Lower leg skin (tissue), 4 donors: Measurements from ENCODE around the gene RBM46. TPM values are rescaled to one million over a fixed set of nuclear protein-coding genes. Genes with fewer than 3 reads are reported as not detected.

Source experiments
- DNase-seq, 2 donors: peaks; one replicate each; pipeline ENCODE4 v3.0.0-alpha.2; 2019; ENCODE audit warnings: low spot score in 2 of 2
- H3K4me3 ChIP-seq: fragments of 200-600 bp; sonication (generic); 2 replicates; pipeline ENCODE4 v1.5.1; 2017; ENCODE audit warnings: mild to moderate bottlenecking, low read depth; ENCODE audit not compliant: poor library complexity, severe bottlenecking
- POLR2A ChIP-seq, 2 donors: fragments of 450-650 bp; IDR thresholded peaks; one replicate each; pipeline ENCODE4 v1.6.1; 2016 to 2017; ENCODE audit warnings: antibody characterized with exemption in 2 of 2, mild to moderate bottlenecking in 1 of 2, moderate library complexity in 1 of 2
- WGBS, 2 donors: methylation state at CpG; one replicate each; pipeline ENCODE4 v1.1.5; 2018; 5-methylcytosine and 5-hydroxymethylcytosine counted together
- intact Hi-C: fragments of 100-400 bp; cut with DNase I; formaldehyde crosslinking; loops from one replicate; pipeline ENCODE4 v1.15.0; 2023; ENCODE audit warnings: low total_unique reads
- total RNA-seq, 4 donors: library from RNA; depleted of rRNA; stranded (reverse); fragments of >200 nt; gene quantifications; one replicate each; pipeline ENCODE4 v1.1.0, GENCODE V29; 2016
- TF ChIP-seq, protein P1 (sequence below), 3 donors: fragments of 450-650 bp; IDR thresholded peaks; one replicate each; pipeline ENCODE4 v1.5.1; 2016; ENCODE audit warnings: antibody characterized with exemption in 3 of 3, mild to moderate bottlenecking in 3 of 3, moderate library complexity in 2 of 3

Gene RBM46
- total RNA-seq, 4 donors from 2014 or later = not detected

DNA sequence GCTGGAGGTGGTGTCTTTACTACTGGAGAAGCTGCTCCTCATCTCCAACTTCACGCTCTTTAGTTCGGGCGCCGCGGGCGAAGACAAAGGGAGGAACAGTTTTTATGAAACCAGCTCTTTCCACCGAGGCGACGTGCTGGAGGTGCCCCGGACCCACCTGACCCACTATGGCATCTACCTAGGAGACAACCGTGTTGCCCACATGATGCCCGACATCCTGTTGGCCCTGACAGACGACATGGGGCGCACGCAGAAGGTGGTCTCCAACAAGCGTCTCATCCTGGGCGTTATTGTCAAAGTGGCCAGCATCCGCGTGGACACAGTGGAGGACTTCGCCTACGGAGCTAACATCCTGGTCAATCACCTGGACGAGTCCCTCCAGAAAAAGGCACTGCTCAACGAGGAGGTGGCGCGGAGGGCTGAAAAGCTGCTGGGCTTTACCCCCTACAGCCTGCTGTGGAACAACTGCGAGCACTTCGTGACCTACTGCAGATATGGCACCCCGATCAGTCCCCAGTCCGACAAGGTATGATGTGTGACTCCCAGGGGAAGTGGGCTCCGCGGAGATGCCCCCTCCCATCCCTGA, 36.6 kb upstream of the RBM46 start:
- intact Hi-C loops = no loop called here
- DNase-seq = no peak
- no peak overlapping the region for H3K4me3 ChIP-seq

DNA sequence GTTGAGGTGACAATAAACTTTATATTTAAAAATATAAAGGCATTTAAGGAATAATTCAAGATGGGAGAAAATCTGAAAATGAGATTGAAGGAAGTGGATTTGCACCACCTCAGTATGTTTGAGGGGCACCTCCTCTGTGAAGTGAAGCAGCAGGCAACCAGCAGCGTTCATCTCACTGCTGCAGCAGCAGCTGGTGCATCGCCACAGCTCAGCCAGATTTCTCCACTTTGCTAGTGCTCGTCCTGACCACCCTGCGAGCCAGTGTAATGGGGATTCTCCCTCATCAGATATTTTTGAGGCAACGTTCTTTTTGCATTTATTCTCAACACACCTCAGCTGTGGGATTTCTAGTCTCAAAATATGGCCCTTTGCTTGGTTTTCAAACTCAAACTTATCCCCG, 23.4 kb upstream of the RBM46 start:
- TF ChIP-seq, protein P1, sequence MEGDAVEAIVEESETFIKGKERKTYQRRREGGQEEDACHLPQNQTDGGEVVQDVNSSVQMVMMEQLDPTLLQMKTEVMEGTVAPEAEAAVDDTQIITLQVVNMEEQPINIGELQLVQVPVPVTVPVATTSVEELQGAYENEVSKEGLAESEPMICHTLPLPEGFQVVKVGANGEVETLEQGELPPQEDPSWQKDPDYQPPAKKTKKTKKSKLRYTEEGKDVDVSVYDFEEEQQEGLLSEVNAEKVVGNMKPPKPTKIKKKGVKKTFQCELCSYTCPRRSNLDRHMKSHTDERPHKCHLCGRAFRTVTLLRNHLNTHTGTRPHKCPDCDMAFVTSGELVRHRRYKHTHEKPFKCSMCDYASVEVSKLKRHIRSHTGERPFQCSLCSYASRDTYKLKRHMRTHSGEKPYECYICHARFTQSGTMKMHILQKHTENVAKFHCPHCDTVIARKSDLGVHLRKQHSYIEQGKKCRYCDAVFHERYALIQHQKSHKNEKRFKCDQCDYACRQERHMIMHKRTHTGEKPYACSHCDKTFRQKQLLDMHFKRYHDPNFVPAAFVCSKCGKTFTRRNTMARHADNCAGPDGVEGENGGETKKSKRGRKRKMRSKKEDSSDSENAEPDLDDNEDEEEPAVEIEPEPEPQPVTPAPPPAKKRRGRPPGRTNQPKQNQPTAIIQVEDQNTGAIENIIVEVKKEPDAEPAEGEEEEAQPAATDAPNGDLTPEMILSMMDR (IDR thresholded peaks at IDR 0.05) = no peak
- TF ChIP-seq POLR2A (IDR thresholded peaks at IDR 0.05) = no peak
- no peak for DNase-seq
- no peak overlapping the region for H3K4me3 ChIP-seq
- 66 to 73% methylated on average over 6 of the region's 6 CpGs for WGBS, 2 donors
- intact Hi-C loops = no loop called here

More for the DNA sequence above, 36.6 kb upstream of the RBM46 start:
- WGBS, 2 donors = 9% methylated on average over 31 of the region's 31 CpGs
- TF ChIP-seq, protein P1 (IDR thresholded peaks at IDR 0.05) = no peak
- TF ChIP-seq POLR2A (IDR thresholded peaks at IDR 0.05) = no peak

DNA sequence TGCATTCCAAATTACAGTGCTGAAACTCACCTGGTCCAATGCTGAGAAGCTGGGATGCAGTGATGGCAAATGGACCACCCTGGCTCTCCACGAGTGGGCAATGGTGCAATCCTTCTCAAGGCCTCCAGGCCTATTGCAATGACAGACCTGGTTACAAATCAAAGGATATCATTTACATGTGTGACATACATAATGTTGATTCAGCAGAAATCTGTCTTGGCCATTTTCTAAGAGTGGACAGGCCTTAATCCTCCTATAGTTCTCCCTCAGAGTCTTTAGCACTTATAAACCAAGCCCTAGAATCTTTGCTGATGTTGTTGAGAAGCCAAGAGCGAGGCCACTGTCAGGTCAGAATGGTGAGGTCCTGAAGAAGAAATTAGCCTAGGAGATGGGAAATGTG, 20.2 kb upstream of the RBM46 start:
- DNase-seq = no peak
- WGBS, 2 donors = 81 to 83% methylated on average over 2 of the region's 2 CpGs
- intact Hi-C loops = no loop called here
- H3K4me3 ChIP-seq = no peak overlapping the region
- no peak for TF ChIP-seq POLR2A (IDR thresholded peaks at IDR 0.05)
- TF ChIP-seq, protein P1 (IDR thresholded peaks at IDR 0.05) = no peak

DNA sequence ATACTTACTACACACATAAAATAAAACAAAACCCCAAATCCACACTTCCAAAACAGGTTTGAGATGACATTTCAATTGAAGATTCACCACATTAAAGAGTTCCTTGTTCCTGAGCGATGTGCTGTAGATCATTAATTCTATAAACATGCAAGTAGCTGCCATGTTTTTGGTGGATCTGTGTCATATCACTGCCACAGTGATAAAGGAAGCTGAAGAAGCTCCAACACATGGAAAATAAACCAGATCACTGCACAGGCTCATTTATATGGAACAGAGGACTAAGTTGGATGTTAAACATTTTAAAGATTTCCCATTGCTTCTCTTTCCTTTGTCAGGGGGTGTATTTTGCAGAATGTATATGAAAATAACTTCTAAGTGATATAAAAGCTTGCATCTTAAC, 2.8 kb upstream of the RBM46 start:
- TF ChIP-seq, protein P1 (IDR thresholded peaks at IDR 0.05) = no peak
- no peak for TF ChIP-seq POLR2A (IDR thresholded peaks at IDR 0.05)
- intact Hi-C loops = no loop called here
- no peak for DNase-seq

DNA sequence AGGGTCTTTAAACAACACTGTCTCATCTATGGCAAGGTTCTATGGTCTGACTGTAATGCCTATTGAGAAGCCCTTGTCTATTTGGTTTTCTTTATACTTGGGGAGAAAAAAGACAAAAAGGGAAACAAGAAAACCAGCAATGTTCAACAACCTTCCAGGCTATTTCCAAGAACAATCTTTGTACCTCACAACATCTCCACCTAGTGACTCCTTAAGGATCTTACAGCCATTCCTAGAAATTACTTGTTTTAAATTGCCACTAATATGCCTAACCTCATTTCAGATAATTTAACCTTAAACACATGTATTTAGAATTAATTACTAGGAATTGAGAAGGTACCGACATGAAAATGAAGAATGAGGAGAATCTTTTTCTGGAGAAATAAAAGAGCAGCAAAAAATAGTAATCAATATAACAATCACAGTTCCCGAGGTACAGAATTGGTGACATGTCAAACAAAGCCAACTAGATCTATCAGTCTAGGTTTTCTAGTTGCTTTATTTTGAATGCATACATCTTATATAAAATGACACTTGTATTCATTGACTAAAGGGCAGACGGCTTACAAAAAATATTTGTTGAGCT, 1.6 kb upstream of the RBM46 start:
- WGBS, 2 donors = 42 to 44% methylated on average over 3 of the region's 3 CpGs
- H3K4me3 ChIP-seq = no peak overlapping the region
- no peak for DNase-seq
- TF ChIP-seq, protein P1 (IDR thresholded peaks at IDR 0.05) = no peak
- no peak for TF ChIP-seq POLR2A (IDR thresholded peaks at IDR 0.05)
- intact Hi-C loops = no loop called here

More for the DNA sequence above, 2.8 kb upstream of the RBM46 start:
- 75 to 91% methylated on average over 1 of the region's 1 CpG for WGBS, 2 donors
- no peak overlapping the region for H3K4me3 ChIP-seq

DNA sequence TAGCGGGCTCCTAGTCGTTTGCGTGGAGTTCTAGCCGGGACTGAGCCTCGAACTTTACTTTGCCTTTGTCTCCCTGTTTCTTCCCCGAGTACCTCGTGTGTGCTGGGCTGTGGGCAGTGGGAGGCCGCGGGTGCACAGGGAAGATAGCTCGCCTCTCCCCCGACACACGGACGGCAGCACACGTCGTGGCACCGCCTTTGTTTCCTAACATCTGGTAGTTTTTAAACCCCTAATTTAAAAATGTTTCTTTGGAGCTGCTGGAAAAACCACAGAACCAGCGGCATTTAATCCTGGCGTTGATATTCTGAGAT, 866 bp downstream of the RBM46 start:
- no peak for DNase-seq
- no peak overlapping the region for H3K4me3 ChIP-seq
- WGBS, 2 donors = 71 to 75% methylated on average over 18 of the region's 18 CpGs
- TF ChIP-seq, protein P1 (IDR thresholded peaks at IDR 0.05) = no peak
- intact Hi-C loops = no loop called here
